ENCODE measurements around the gene DYSF. TPM values are rescaled to one million over a fixed set of nuclear protein-coding genes. Genes with fewer than 3 reads are reported as not detected.

DYSF gene
- total RNA-seq, 1 experiment from 2014 or later = 0.24 TPM

DNA sequence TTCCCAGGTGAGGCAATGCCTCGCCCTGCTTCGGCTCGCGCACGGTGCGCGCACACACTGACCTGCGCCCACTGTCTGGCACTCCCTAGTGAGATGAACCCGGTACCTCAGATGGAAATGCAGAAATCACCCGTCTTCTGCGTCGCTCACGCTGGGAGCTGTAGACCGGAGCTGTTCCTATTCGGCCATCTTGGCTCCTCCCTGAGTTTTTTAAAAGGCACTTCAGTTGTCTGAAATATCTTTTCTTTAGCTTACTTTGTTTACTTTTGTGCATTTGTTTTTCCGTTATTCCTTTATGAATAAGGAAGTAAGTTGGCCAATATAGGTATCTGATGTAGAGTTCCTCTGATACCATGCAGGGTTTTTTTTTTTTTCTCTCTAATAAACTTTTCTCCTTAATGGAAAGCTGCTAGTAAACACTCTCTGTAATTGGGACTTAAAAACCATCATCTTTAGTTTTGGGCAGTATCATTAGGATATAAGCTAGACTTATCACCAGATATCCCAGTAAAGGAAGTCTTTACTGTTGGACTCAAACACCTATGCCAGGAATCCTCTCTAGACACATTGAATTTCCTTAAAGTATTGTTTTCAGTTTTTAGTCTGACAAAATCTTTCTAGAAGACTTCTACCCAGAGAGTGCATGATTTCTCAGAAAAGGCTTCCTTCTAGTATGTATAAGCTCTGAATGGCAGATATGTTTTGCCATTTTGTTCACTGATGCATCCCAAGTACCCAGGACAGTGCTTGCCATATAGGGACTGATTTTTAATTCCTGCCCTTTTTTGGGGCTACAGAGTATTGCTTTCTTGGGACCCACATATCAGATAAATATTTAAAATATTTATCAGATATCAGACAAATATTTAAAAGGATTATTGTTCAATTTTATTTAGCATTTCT, 35.8 kb upstream of the DYSF start:
- Histone ChIP-seq H3K4me3 (ENCODE audit: low read depth, low read length, poor library complexity, severe bottlenecking) (no peak overlapping the region), H3K9me3 (ENCODE audit: low read depth, low read length, poor library complexity, severe bottlenecking) (no peaks in the 10 kb centered on the region), H3K27ac (ENCODE audit: low read depth, low read length, poor library complexity, severe bottlenecking) (no peak overlapping the region), H3K27me3 (replicated peaks; ENCODE audit: insufficient read depth, low read depth, low read length, poor library complexity) (no peaks in the 10 kb centered on the region), H3K36me3 (ENCODE audit: insufficient read depth, low read length, poor library complexity, severe bottlenecking) (peaks cover 15% of the 10 kb centered on the region), H3K4me1 (ENCODE audit: insufficient read depth, low read length, poor library complexity, severe bottlenecking) (peaks cover 5% of the 10 kb centered on the region)
- CTCF ChIA-PET = no interaction called here
- POLR2A ChIA-PET (ENCODE audit: low non-redundant PET) = no interaction called here
- no peak for TF ChIP-seq EZH2 (IDR thresholded peaks at IDR 0.05; ENCODE audit: borderline replicate concordance, low read depth, low read length, poor library complexity, severe bottlenecking)
- TF ChIP-seq, protein P1, sequence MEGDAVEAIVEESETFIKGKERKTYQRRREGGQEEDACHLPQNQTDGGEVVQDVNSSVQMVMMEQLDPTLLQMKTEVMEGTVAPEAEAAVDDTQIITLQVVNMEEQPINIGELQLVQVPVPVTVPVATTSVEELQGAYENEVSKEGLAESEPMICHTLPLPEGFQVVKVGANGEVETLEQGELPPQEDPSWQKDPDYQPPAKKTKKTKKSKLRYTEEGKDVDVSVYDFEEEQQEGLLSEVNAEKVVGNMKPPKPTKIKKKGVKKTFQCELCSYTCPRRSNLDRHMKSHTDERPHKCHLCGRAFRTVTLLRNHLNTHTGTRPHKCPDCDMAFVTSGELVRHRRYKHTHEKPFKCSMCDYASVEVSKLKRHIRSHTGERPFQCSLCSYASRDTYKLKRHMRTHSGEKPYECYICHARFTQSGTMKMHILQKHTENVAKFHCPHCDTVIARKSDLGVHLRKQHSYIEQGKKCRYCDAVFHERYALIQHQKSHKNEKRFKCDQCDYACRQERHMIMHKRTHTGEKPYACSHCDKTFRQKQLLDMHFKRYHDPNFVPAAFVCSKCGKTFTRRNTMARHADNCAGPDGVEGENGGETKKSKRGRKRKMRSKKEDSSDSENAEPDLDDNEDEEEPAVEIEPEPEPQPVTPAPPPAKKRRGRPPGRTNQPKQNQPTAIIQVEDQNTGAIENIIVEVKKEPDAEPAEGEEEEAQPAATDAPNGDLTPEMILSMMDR (conservative IDR thresholded peaks at IDR 0.05; ENCODE audit: low read depth, low read length) = no peak
- BruUV-seq (replicated peaks) = no TSS peak
- intact Hi-C loops (cut with micrococcal nuclease; ENCODE audit: unreplicated experiment) = no loop called here
- DNase-seq (ENCODE audit: low spot score) = no peak

GRCh38 chr2:71419145-71419544, 34.2 kb upstream of the DYSF start:
- Histone ChIP-seq H3K4me3 (ENCODE audit: low read depth, low read length, poor library complexity, severe bottlenecking) (no peak overlapping the region), H3K36me3 (ENCODE audit: insufficient read depth, low read length, poor library complexity, severe bottlenecking) (peaks cover 23% of the 10 kb centered on the region), H3K27ac (ENCODE audit: low read depth, low read length, poor library complexity, severe bottlenecking) (no peak overlapping the region), H3K4me1 (ENCODE audit: insufficient read depth, low read length, poor library complexity, severe bottlenecking) (peaks cover 17% of the 10 kb centered on the region), H3K27me3 (replicated peaks; ENCODE audit: insufficient read depth, low read depth, low read length, poor library complexity) (no peaks in the 10 kb centered on the region), H3K9me3 (ENCODE audit: low read depth, low read length, poor library complexity, severe bottlenecking) (no peaks in the 10 kb centered on the region)
- intact Hi-C loops (cut with micrococcal nuclease; ENCODE audit: unreplicated experiment) = no loop called here
- ChIA-PET CTCF (no interaction called here), POLR2A (ENCODE audit: low non-redundant PET) (no interaction called here)
- BruUV-seq (replicated peaks) = no TSS peak
- no peak for TF ChIP-seq EZH2 (IDR thresholded peaks at IDR 0.05; ENCODE audit: borderline replicate concordance, low read depth, low read length, poor library complexity, severe bottlenecking)
- TF ChIP-seq, protein P1 (conservative IDR thresholded peaks at IDR 0.05; ENCODE audit: low read depth, low read length) = no peak
- DNase-seq (ENCODE audit: low spot score) = no peak

- CTCF ChIA-PET = no interaction called here
- no peak for DNase-seq (ENCODE audit: low spot score)
- H3K9me3 ChIP-seq (ENCODE audit: low read depth, low read length, poor library complexity, severe bottlenecking) = no peaks in the 10 kb centered on the region
- BruUV-seq (replicated peaks) = no TSS peak
- H3K4me3 ChIP-seq (ENCODE audit: low read depth, low read length, poor library complexity, severe bottlenecking) = no peak overlapping the region
- intact Hi-C loops (cut with micrococcal nuclease; ENCODE audit: unreplicated experiment) = no loop called here
- no peaks in the 10 kb centered on the region for H3K27me3 ChIP-seq (replicated peaks; ENCODE audit: insufficient read depth, low read depth, low read length, poor library complexity)
- no peak overlapping the region for H3K27ac ChIP-seq (ENCODE audit: low read depth, low read length, poor library complexity, severe bottlenecking)
- peaks cover 24% of the 10 kb centered on the region for H3K4me1 ChIP-seq (ENCODE audit: insufficient read depth, low read length, poor library complexity, severe bottlenecking)
- H3K36me3 ChIP-seq (ENCODE audit: insufficient read depth, low read length, poor library complexity, severe bottlenecking) = peaks cover 27% of the 10 kb centered on the region
- TF ChIP-seq EZH2 (IDR thresholded peaks at IDR 0.05; ENCODE audit: borderline replicate concordance, low read depth, low read length, poor library complexity, severe bottlenecking) = no peak
- TF ChIP-seq, protein P1 (conservative IDR thresholded peaks at IDR 0.05; ENCODE audit: low read depth, low read length) = no peak
- POLR2A ChIA-PET (ENCODE audit: low non-redundant PET) = no interaction called here
Measured at GRCh38 chr2:71419976-71420375, 33.4 kb upstream of the DYSF start.
